Measurements from ENCODE around the gene GTF2F2.
"Not testable (repeated sequence)": the region's sequence is repeated elsewhere in the genome, so short reads cannot be mapped to it uniquely, and the experiment has no call there.

Gene GTF2F2

GRCh38 chr13:45189077-45189476 lies 68.8 kb downstream of the GTF2F2 start:
- not testable (repeated sequence) for H3K27me3 Mint-ChIP-seq, H3K4me1 Mint-ChIP-seq, ATAC-seq, DNase-seq, H3K27ac Mint-ChIP-seq, H3K4me3 Mint-ChIP-seq, H3K9me3 Mint-ChIP-seq

GRCh38 chr13:45189511-45189910 lies 69.2 kb downstream of the GTF2F2 start:
- H3K4me1 Mint-ChIP-seq, H3K9me3 Mint-ChIP-seq, ATAC-seq, H3K4me3 Mint-ChIP-seq, H3K27ac Mint-ChIP-seq, DNase-seq, H3K27me3 Mint-ChIP-seq: not testable (repeated sequence)

DNA sequence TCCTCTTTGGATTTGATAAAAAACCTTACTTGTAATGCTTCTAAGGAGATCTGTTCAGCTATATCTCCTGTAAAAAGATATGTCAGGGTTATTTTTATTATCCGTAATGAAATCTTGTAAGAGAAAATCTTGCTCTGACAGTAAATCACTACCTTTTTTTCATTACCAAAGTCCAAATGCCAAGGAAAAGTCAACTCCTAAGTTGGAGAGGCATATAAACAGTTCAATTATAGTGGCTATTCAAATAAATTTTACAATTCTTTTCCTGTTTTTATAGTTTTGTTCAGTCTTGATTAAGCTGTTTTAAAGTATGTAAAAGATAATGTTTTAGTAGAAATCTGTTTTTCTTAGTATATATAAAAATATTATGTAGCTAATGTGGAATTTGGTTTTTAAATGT lies 71.6 kb downstream of the GTF2F2 start:
- H3K9me3 Mint-ChIP-seq: no peaks in the 10 kb centered on the region
- H3K4me1 Mint-ChIP-seq: peaks cover 12% of the 10 kb centered on the region
- no peak for ATAC-seq
- no peak overlapping the region for H3K4me3 Mint-ChIP-seq
- H3K27me3 Mint-ChIP-seq: no peaks in the 10 kb centered on the region
- no peak overlapping the region for H3K27ac Mint-ChIP-seq
- no peak for DNase-seq

- no peak for DNase-seq
- ATAC-seq: no peak
- H3K27ac Mint-ChIP-seq: no peak overlapping the region
- H3K27me3 Mint-ChIP-seq: no peaks in the 10 kb centered on the region
- no peak overlapping the region for H3K4me3 Mint-ChIP-seq
- no peaks in the 10 kb centered on the region for H3K9me3 Mint-ChIP-seq
- peaks cover 12% of the 10 kb centered on the region for H3K4me1 Mint-ChIP-seq
These were observed 74.0 kb downstream of the GTF2F2 start for GRCh38 chr13:45194081-45194939.

- Mint-ChIP-seq H3K4me3 (no peak overlapping the region), H3K27me3 (no peaks in the 10 kb centered on the region), H3K4me1 (peaks cover 12% of the 10 kb centered on the region), H3K27ac (no peak overlapping the region), H3K9me3 (no peaks in the 10 kb centered on the region)
- ATAC-seq (no peak), DNase-seq (no peak)
These were observed 75.1 kb downstream of the GTF2F2 start for GRCh38 chr13:45195421-45195820.

GRCh38 chr13:45196096-45196495 lies 75.8 kb downstream of the GTF2F2 start:
- Mint-ChIP-seq H3K27me3 (no peaks in the 10 kb centered on the region), H3K4me1 (peaks cover 12% of the 10 kb centered on the region), H3K4me3 (no peak overlapping the region), H3K27ac (no peak overlapping the region), H3K9me3 (no peaks in the 10 kb centered on the region)
- no peak for DNase-seq
- no peak for ATAC-seq

DNA sequence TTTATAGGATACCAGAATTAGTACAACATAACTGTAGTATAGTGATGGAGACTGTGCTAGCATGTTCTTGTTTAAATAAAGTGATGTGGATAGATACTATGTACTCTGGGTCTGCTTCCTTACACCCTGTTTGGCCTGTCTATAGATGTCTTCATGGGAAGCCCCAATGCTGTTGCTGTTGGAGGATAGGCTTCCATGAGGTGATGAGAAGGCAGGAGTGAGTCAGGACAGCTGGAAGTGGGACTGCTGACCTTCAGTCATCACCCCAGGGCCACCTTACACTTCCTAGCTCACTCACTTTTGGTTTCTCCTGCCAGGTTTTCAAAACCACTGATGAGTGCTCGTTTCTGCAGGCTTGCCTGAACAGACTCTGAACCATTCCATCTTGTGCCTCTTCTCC lies 76.3 kb downstream of the GTF2F2 start:
- DNase-seq: no peak
- Mint-ChIP-seq H3K27ac (peak overlapping the region in 1 of 2 donors; percentile 50), H3K4me3 (no peak overlapping the region), H3K4me1 (peaks cover 12% of the 10 kb centered on the region), H3K27me3 (no peaks in the 10 kb centered on the region), H3K9me3 (no peaks in the 10 kb centered on the region)
- no peak for ATAC-seq

DNA sequence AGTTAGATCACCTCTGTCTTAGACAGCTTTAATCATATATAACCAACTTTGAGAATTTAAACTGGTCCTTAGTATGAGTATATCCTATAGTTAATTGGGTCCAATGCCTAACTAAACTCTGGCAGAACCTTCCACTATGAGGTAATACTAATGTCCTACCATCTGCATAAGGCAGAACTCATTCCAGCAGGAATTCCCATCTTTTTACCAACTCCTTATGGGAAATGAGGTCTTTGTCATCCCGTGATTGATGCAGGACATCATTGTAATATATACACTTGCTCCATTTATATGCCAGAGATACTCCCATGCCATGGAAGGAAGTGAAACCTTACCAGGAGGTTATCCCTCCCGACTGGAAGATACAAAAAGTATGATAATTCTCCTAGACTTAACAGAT lies 77.7 kb downstream of the GTF2F2 start:
- no peaks in the 10 kb centered on the region for H3K27me3 Mint-ChIP-seq
- no peak overlapping the region for H3K27ac Mint-ChIP-seq
- ATAC-seq: no peak
- DNase-seq: no peak
- H3K4me1 Mint-ChIP-seq: peaks cover 14% of the 10 kb centered on the region
- no peaks in the 10 kb centered on the region for H3K9me3 Mint-ChIP-seq
- H3K4me3 Mint-ChIP-seq: no peak overlapping the region

- no peak for ATAC-seq
- Mint-ChIP-seq H3K27ac (no peak overlapping the region), H3K9me3 (no peaks in the 10 kb centered on the region), H3K4me1 (peaks cover 18% of the 10 kb centered on the region), H3K4me3 (no peak overlapping the region), H3K27me3 (no peaks in the 10 kb centered on the region)
- no peak for DNase-seq
These were observed 78.6 kb downstream of the GTF2F2 start for GRCh38 chr13:45198924-45199323.

DNA sequence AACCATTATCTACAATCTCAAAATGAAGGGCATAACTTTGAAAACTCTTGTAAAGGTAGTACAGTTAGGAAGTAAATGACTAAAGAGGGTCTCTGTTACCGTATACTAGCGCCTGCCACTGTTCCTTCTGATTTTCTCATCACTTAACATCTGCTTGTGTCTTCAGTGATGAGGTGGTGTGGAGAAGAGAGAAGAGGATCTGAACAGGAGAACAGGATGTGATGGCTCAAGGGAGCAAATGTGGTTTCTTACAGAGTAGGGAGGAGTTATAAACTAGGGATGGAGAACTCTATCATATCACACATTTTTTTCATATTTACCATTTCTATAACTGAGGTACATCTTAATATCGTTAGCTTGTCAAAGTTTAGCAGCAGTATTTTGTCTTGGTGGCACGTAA lies 79.4 kb downstream of the GTF2F2 start:
- Mint-ChIP-seq H3K27ac (no peak overlapping the region), H3K4me3 (no peak overlapping the region), H3K9me3 (no peaks in the 10 kb centered on the region), H3K27me3 (no peaks in the 10 kb centered on the region), H3K4me1 (peaks cover 18% of the 10 kb centered on the region)
- DNase-seq (no peak), ATAC-seq (no peak)

GRCh38 chr13:45200701-45201232 lies 80.5 kb downstream of the GTF2F2 start, which contains the start of gene KCTD4:
KCTD4 (minus strand) TSS chr13:45201045; CDS start chr13:45194567, 6,478 bp downstream.
- Mint-ChIP-seq H3K9me3 (no peaks in the 10 kb centered on the region), H3K27ac (peak within 1 kb of the TSS in 1 of 2 donors; percentile 36), H3K4me3 (no peak within 1 kb of the TSS), H3K27me3 (no peaks in the 10 kb centered on the region), H3K4me1 (peaks cover 24% of the 10 kb centered on the region)
- ATAC-seq: no peak
- no peak for DNase-seq

DNA sequence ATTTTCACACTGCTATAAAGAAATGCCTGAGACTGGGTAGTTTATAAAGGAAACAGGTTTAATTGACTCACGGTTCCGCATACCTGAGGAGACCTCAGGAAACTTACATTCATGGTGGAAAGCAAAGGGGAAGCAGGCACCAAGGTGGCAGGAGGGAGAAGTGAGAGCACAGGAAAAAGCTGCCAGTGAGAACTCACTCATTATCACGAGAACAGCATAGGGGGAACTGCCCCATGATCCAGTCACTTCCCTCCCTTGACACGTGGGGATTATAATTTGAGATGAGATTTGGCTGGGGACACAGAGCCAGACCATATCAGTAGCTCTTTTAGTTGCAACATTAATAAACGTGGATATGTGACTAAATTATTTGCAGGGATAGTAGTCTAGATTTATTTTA lies 84.8 kb downstream of the GTF2F2 start:
- Mint-ChIP-seq H3K4me3 (no peak overlapping the region), H3K27me3 (no peaks in the 10 kb centered on the region), H3K27ac (peak overlapping the region in 1 of 2 donors; percentile 69), H3K4me1 (peaks cover 24% of the 10 kb centered on the region), H3K9me3 (no peaks in the 10 kb centered on the region)
- no peak for ATAC-seq
- DNase-seq: no peak

DNA sequence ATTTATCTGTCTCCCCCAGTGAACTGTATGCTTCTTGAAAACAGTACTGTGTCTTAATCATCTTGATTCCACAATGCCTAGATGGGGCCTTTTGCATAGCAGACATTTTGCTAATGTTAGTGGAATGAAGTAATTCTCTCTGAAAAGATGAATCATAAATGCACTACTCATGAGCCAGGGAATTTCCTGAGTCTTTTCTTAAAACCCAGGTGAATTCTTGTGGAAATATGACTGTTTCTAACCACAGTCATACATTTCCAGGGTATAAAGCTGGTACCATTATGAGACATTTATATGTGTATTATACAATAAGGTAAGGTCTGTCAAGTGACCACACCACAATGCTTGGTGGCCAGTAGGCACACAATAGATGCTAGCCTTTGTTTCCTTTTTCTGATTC lies 86.0 kb downstream of the GTF2F2 start:
- ATAC-seq: peak; percentile 96
- Mint-ChIP-seq H3K4me3 (peak overlapping the region in 1 of 2 donors; percentile 57), H3K4me1 (peaks cover 24% of the 10 kb centered on the region), H3K9me3 (no peaks in the 10 kb centered on the region), H3K27ac (peak overlapping the region in 1 of 2 donors; percentile 4), H3K27me3 (no peaks in the 10 kb centered on the region)
- DNase-seq: peak in 1 of 2 donors; percentile 11

DNA sequence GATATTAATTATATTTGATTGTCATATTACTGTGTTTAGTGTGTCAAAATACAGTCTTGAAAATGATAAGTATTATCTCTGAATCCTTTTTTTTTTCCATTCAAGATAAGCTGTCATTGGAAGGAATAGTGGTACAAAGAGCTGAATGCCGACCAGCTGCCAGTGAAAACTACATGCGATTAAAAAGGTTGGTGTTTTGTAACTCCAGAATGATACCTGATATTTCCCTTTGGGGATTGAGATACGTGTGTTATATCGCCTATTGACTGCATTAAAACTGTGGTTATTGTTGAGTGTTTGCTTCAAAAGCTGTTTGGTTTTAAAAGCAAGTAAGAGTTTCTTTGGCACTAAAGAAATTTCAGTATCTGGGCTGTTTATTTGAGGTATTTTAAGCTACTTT lies 87.0 kb downstream of the GTF2F2 start:
- DNase-seq: no peak
- no peaks in the 10 kb centered on the region for H3K9me3 Mint-ChIP-seq
- H3K4me1 Mint-ChIP-seq: peaks cover 24% of the 10 kb centered on the region
- ATAC-seq: no peak
- no peak overlapping the region for H3K4me3 Mint-ChIP-seq
- no peak overlapping the region for H3K27ac Mint-ChIP-seq
- H3K27me3 Mint-ChIP-seq: no peaks in the 10 kb centered on the region

DNA sequence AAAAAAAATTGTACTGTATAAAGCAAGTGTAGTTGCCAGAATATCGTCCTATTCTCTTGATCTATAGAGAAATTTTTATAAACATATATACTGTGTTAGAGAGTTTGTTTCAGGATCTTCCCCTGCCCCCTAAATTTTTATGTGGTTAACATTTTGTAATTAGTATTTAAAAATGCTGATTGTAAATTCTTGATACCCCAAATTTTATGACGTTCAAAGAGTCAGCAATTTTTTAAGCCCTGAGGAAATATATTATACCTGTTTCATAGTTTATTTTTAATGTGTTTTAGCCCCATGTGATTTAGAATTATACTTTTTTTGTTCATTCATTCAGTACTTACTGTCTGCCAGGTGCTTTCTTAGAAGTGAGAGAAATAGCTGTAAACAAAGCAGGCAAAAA lies 87.8 kb downstream of the GTF2F2 start:
- Mint-ChIP-seq H3K27me3 (no peaks in the 10 kb centered on the region), H3K4me1 (peaks cover 22% of the 10 kb centered on the region), H3K4me3 (no peak overlapping the region), H3K27ac (no peak overlapping the region), H3K9me3 (no peaks in the 10 kb centered on the region)
- ATAC-seq (no peak), DNase-seq (no peak)

- no peak overlapping the region for H3K27ac Mint-ChIP-seq
- H3K4me1 Mint-ChIP-seq: peaks cover 18% of the 10 kb centered on the region
- ATAC-seq (no peak), DNase-seq (no peak)
- no peak overlapping the region for H3K4me3 Mint-ChIP-seq
- no peaks in the 10 kb centered on the region for H3K9me3 Mint-ChIP-seq
- H3K27me3 Mint-ChIP-seq: no peaks in the 10 kb centered on the region
These were observed 88.9 kb downstream of the GTF2F2 start for GRCh38 chr13:45209229-45209628.
